HepG2 (cell line): ENCODE results near the gene NEDD4. TPM values are rescaled to one million over a fixed set of nuclear protein-coding genes. Genes with fewer than 3 reads are reported as not detected.
A peak's percentile ranks its signal among the peaks of the same experiment; 100 is the strongest.

Source experiments
- ATAC-seq: fragments of 200-7000 bp; cut with Tn5 transposase; 3 replicates; pipeline ENCODE4 v1.9.1; 2020; ENCODE audit warnings: mild to moderate bottlenecking, moderate library complexity
- BruUV-seq: library from RNA; stranded (reverse); fragments of 400-500 nt; replicated peaks from 2 replicates; lab custom pipeline; 2021; lab: Mats Ljungman, UMichigan
- CTCF ChIA-PET: fragments of 300-600 bp; formaldehyde crosslinking; extraction: SDS; loops from one replicate; lab custom pipeline; 2021; ENCODE audit warnings: low total read pairs, inconsistent platforms, low intra/inter-chr PET ratio; lab: Yijun Ruan, JAX
- POLR2A ChIA-PET: fragments of 350-600 bp; sonication (Branson Sonifier 250); formaldehyde crosslinking; loops from one replicate; lab custom pipeline; 2020; ENCODE audit warnings: antibody characterized with exemption, inconsistent platforms; lab: Yijun Ruan, JAX
- DNase-seq: peaks from one replicate; pipeline ENCODE4 v3.0.0-alpha.2; 2015; ENCODE audit warnings: low spot score
- FAIRE-seq: peaks from 3 replicates; lab custom pipeline; 2011; peaks lifted over from hg19 to GRCh38; lab: Jason Lieb, UNC
- H2AFZ ChIP-seq: one replicate; pipeline ENCODE4 v1.6.1; 2011; ENCODE audit warnings: low read length, inconsistent platforms
- H3K27ac ChIP-seq: fragments of 300-600 bp; 3 replicates; pipeline ENCODE4 v1.8.0; 2011; ENCODE audit warnings: mixed run types, mild to moderate bottlenecking, mixed read lengths, low read length, inconsistent platforms; ENCODE audit not compliant: insufficient read depth; ENCODE audit errors: extremely low read length
- H3K27me3 ChIP-seq, 2 experiments: fragments of 200-600 bp in 1 of 2; 2 replicates in 1 of 2; 3 replicates in 1 of 2; pipeline versions ENCODE4 v1.6.0 to v1.8.0; 2011; ENCODE audit warnings: low read length in 2 of 2, mild to moderate bottlenecking in 2 of 2, moderate library complexity in 2 of 2, inconsistent platforms in 1 of 2; ENCODE audit not compliant: insufficient read depth in 2 of 2, control insufficient read depth in 1 of 2
- H3K36me3 ChIP-seq, 2 experiments: fragments of 200-600 bp in 1 of 2; replicated peaks in 1 of 2; 2 replicates in 1 of 2; 3 replicates in 1 of 2; pipeline versions ENCODE4 v1.5.1 to v1.8.0; 2011; ENCODE audit warnings: low read length in 2 of 2, inconsistent platforms in 1 of 2; ENCODE audit not compliant: insufficient read depth in 2 of 2, control insufficient read depth in 1 of 2
- H3K4me1 ChIP-seq: 2 replicates; pipeline ENCODE4 v1.5.1; 2012; ENCODE audit warnings: low read length, inconsistent platforms; ENCODE audit not compliant: insufficient read depth
- H3K4me2 ChIP-seq: 2 replicates; pipeline ENCODE4 v1.6.0; 2011; ENCODE audit warnings: low read depth, low read length, inconsistent platforms
- H3K4me3 ChIP-seq, 3 experiments: fragments of 200-600 bp in 1 of 3; sonication (generic), shearing (Covaris generic) in 1 of 3; replicated peaks in 1 of 3; 2 replicates each; pipeline ENCODE4 v1.5.1; 2011 to 2016; ENCODE audit warnings: low read length in 3 of 3, inconsistent platforms in 2 of 3, low read depth in 2 of 3, mild to moderate bottlenecking in 2 of 3, control low read depth in 1 of 3, mixed read lengths in 1 of 3; ENCODE audit not compliant: insufficient read depth in 1 of 3
- H3K79me2 ChIP-seq: one replicate; pipeline ENCODE4 v1.6.1; 2011; ENCODE audit warnings: low read length, inconsistent platforms; ENCODE audit not compliant: insufficient read depth
- H3K9ac ChIP-seq: 2 replicates; pipeline ENCODE4 v1.6.0; 2011; ENCODE audit warnings: mild to moderate bottlenecking, low read depth, low read length, inconsistent platforms; ENCODE audit not compliant: insufficient read depth
- H3K9me3 ChIP-seq: 2 replicates; pipeline ENCODE4 v1.5.1; 2012; ENCODE audit warnings: mild to moderate bottlenecking, low read length
- H4K20me1 ChIP-seq: 2 replicates; pipeline ENCODE4 v1.6.0; 2011; ENCODE audit warnings: inconsistent platforms, mild to moderate bottlenecking, low read length, moderate library complexity; ENCODE audit not compliant: insufficient read depth
- CENPX ChIP-seq: sonication (generic); formaldehyde crosslinking; IDR thresholded peaks from 2 replicates; pipeline ENCODE4 v1.9.0; 2021; ENCODE audit warnings: mild to moderate bottlenecking, missing genetic modification reagents, moderate library complexity
- CTCF ChIP-seq: sonication (generic); formaldehyde crosslinking; IDR thresholded peaks from 2 replicates; pipeline ENCODE4 v1.5.0; 2020; ENCODE audit warnings: mild to moderate bottlenecking, missing genetic modification reagents, moderate library complexity
- E2F1 ChIP-seq: sonication (generic); formaldehyde crosslinking; IDR thresholded peaks from 2 replicates; pipeline ENCODE4 v1.5.0; 2020; ENCODE audit warnings: missing genetic modification reagents
- ISL2 ChIP-seq: sonication (generic); formaldehyde crosslinking; IDR thresholded peaks from 2 replicates; pipeline ENCODE4 v1.5.0; 2020; ENCODE audit warnings: missing genetic modification reagents
- RAD21 ChIP-seq: fragments of 450-650 bp; formaldehyde crosslinking; IDR thresholded peaks from 2 replicates; pipeline ENCODE4 v1.5.0; 2020; ENCODE audit warnings: mild to moderate bottlenecking
- SMC3 ChIP-seq: IDR thresholded peaks from 2 replicates; pipeline ENCODE4 v1.6.1; 2011; ENCODE audit warnings: low read length, improper control_type of control experiment
- STAG1 ChIP-seq: sonication (generic); formaldehyde crosslinking; IDR thresholded peaks from 2 replicates; pipeline ENCODE4 v1.4.0; 2020; ENCODE audit warnings: missing genetic modification reagents
- THAP11 ChIP-seq: IDR thresholded peaks from 2 replicates; pipeline ENCODE4 v1.6.1; 2016; ENCODE audit warnings: missing biosample characterization, missing genetic modification reagents
- ZNF484 ChIP-seq: sonication (generic); formaldehyde crosslinking; IDR thresholded peaks from 2 replicates; pipeline ENCODE4 v1.5.1; 2020; ENCODE audit warnings: mild to moderate bottlenecking, low read depth, missing genetic modification reagents, borderline replicate concordance
- ZNF564 ChIP-seq: sonication (generic); formaldehyde crosslinking; IDR thresholded peaks from 2 replicates; pipeline ENCODE4 v1.8.1; 2023; ENCODE audit warnings: mild to moderate bottlenecking, missing genetic modification reagents
- ZNF597 ChIP-seq: sonication (generic); formaldehyde crosslinking; IDR thresholded peaks from 2 replicates; pipeline ENCODE4 v1.5.0; 2020; ENCODE audit warnings: missing genetic modification reagents
- WGBS: methylation state at CpG from one replicate; pipeline ENCODE4 v1.1.6; 2017; ENCODE audit warnings: low lambda C conversion rate; 5-methylcytosine and 5-hydroxymethylcytosine counted together
- in situ Hi-C: cut with HindIII; loops from 2 replicates; pipeline ENCODE4 v1.10.0; 2017; ENCODE audit warnings: low pct_unique_long_range_greater_than_20kb; ENCODE audit not compliant: extremely low pct_ligation_motif_present
- intact Hi-C: fragments of 100-400 bp; cut with micrococcal nuclease; formaldehyde crosslinking; loops from one replicate; pipeline ENCODE4 v1.10.0; 2022; ENCODE audit not compliant: unreplicated experiment
- polyA plus RNA-seq, 8 experiments: library from polyadenylated mRNA; depleted of rRNA in 3 of 8; stranded (reverse) in 7 of 8; unstranded in 1 of 8; fragments of >200 nt; fragmentation: Illumina TruSeq in 4 of 8; extraction: Trizol in 4 of 8; gene quantifications; 2 replicates each; pipeline versions ENCODE4 v1.2.1 to v1.2.3, GENCODE V29; 2011 to 2016; ENCODE audit warnings: low read depth in 4 of 8, missing spikeins in 1 of 8, mixed read lengths in 1 of 8; ENCODE audit not compliant: insufficient read depth in 1 of 8
- total RNA-seq, 5 experiments: library from RNA; depleted of rRNA; stranded (reverse); fragments of >200 nt; fragmentation: Illumina TruSeq; extraction: Trizol; gene quantifications; 2 replicates each; pipeline ENCODE4 v1.2.3, GENCODE V29; 2016; ENCODE audit warnings: low read depth in 1 of 5

NEDD4 gene
- total and polyA plus RNA-seq, 2 of the 13 experiments (the other 11 are each of a cell fraction or from before 2014, with no cell fraction given): 10.4 to 13.0 TPM

- H3K36me3 ChIP-seq: peaks cover 1 to 8% of the 10 kb centered on the region in 2 experiments; a peak in 2 of 5 replicates
These were observed 147.2 kb downstream of the NEDD4 start for GRCh38 chr15:55846116-55846707.

More at GRCh38 chr15:55846116-55846707, 147.2 kb downstream of the NEDD4 start:
- BruUV-seq: no TSS peak
- TF ChIP-seq CENPX (CRISPR knock-in tag) (no peak), STAG1 (CRISPR knock-in tag) (peak; percentile 78), THAP11 (no peak), ZNF564 (CRISPR knock-in tag) (no peak), E2F1 (no peak), ZNF484 (CRISPR knock-in tag) (no peak), SMC3 (peak; percentile 70), ISL2 (CRISPR knock-in tag) (peak; percentile 16; the same call in 1 of the 2 replicates), RAD21 (CRISPR knock-in tag) (peak; percentile 36; the same call in 1 of the 2 replicates), ZNF597 (CRISPR knock-in tag) (no peak), CTCF (CRISPR knock-in tag) (peak; percentile 76)
- Histone ChIP-seq H3K27ac (no peak overlapping the region), H2AFZ (no peak overlapping the region), H3K9me3 (no peaks in the 10 kb centered on the region), H4K20me1 (no peaks in the 10 kb centered on the region), H3K4me3 (no peak overlapping the region), H3K9ac (no peak overlapping the region), H3K4me1 (no peaks in the 10 kb centered on the region), H3K27me3 (no peaks in the 10 kb centered on the region), H3K79me2 (no peaks in the 10 kb centered on the region), H3K4me2 (no peak overlapping the region)
- 64% methylated on average over 5 of the region's 5 CpGs for WGBS
- DNase-seq (peak; percentile 69), FAIRE-seq (peak; percentile 72), ATAC-seq (peak; percentile 73)
- in situ Hi-C loops: no loop called here
- ChIA-PET CTCF (interaction anchor here (1.9 kb wide), 1 partner anchor 198 kb away, joined by 16 read pairs; no protein-coding TSS in a partner anchor), POLR2A (no interaction called here)
- intact Hi-C loops: loop anchor here (1.0 kb wide), 2 partner anchors 198 to 320 kb away; no protein-coding TSS in a partner anchor
